ENCODE results near the gene SPDYE1.

DNA sequence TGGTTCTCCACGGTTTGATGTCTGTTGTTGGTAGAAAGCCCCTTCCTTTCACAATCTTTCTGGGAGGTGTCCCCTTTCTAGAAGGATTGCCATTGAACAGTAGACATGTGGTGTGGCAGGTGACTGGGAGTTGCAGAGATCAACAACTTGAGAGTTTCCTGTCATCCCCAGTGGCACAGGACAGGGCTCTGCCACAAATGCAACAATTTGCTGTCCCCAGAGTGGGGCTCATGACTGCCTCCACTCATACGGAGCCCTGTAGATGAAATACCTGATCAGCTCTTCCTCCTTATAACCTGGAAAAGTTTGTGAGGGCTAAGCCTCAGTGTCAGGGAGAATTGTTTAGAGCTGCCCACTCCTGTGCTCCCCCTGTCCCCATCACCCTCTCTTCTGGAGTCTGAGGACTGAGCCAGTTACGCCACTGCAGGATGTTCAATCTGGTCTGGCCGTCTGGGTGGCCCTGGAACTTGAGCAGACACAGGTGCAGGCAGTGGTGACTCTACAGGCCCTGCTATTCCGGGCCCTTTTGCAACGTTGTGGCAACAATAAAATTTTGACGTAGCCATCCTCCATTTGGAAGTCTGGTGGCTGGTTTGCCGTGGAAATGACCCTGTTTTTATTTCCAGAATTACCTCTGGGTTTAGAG lies 53.3 kb downstream of the SPDYE1 start:
- TF ChIP-seq, protein P1, sequence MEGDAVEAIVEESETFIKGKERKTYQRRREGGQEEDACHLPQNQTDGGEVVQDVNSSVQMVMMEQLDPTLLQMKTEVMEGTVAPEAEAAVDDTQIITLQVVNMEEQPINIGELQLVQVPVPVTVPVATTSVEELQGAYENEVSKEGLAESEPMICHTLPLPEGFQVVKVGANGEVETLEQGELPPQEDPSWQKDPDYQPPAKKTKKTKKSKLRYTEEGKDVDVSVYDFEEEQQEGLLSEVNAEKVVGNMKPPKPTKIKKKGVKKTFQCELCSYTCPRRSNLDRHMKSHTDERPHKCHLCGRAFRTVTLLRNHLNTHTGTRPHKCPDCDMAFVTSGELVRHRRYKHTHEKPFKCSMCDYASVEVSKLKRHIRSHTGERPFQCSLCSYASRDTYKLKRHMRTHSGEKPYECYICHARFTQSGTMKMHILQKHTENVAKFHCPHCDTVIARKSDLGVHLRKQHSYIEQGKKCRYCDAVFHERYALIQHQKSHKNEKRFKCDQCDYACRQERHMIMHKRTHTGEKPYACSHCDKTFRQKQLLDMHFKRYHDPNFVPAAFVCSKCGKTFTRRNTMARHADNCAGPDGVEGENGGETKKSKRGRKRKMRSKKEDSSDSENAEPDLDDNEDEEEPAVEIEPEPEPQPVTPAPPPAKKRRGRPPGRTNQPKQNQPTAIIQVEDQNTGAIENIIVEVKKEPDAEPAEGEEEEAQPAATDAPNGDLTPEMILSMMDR (IDR thresholded peaks at IDR 0.05): no peak
- TF ChIP-seq POLR2A (IDR thresholded peaks at IDR 0.05): no peak

Data from uterus (tissue), 2 donors.